ENCODE results near the gene MMAB. TPM values are rescaled to one million over a fixed set of nuclear protein-coding genes. Genes with fewer than 3 reads are reported as not detected.

MMAB gene
- total RNA-seq, 1 donor from 2014 or later = 24.7 TPM

GRCh38 chr12:109600995-109601394, 27.7 kb upstream of the MMAB start:
- no peak overlapping the region for H3K27ac ChIP-seq
- H3K4me1 Mint-ChIP-seq = peaks cover 47% of the 10 kb centered on the region
- H3K27me3 Mint-ChIP-seq (ENCODE audit: insufficient read depth, low read depth) = peaks cover 15% of the 10 kb centered on the region
- no peaks in the 10 kb centered on the region for H3K79me2 ChIP-seq (ENCODE audit: low read depth)
- no peak for DNase-seq (ENCODE audit: low spot score)
- no peaks in the 10 kb centered on the region for H3K36me3 ChIP-seq
- H3K36me3 Mint-ChIP-seq = no peaks in the 10 kb centered on the region
- no peaks in the 10 kb centered on the region for H3K9me3 Mint-ChIP-seq
- peaks cover 31% of the 10 kb centered on the region for H3F3A ChIP-seq (ENCODE audit: low read depth)
- TF ChIP-seq EZH2 (IDR thresholded peaks at IDR 0.05) (no peak), CTCF (IDR thresholded peaks at IDR 0.05) (no peak), EZH2phosphoT487 (IDR thresholded peaks at IDR 0.05) (no peak)
- no peak overlapping the region for H3K27ac Mint-ChIP-seq
- no peak overlapping the region for H3K4me2 ChIP-seq
- H3K4me3 Mint-ChIP-seq = no peak overlapping the region
- H2AFZ ChIP-seq (replicated peaks) = no peak overlapping the region
- peaks cover 44% of the 10 kb centered on the region for H3K4me1 ChIP-seq
- no peak overlapping the region for H3K9ac ChIP-seq
- no peaks in the 10 kb centered on the region for H3K27me3 ChIP-seq
- H4K20me1 ChIP-seq (ENCODE audit: low read depth) = no peaks in the 10 kb centered on the region
- H3K9me3 ChIP-seq (ENCODE audit: low read depth) = no peaks in the 10 kb centered on the region
- no peak overlapping the region for H3K4me3 ChIP-seq

DNA sequence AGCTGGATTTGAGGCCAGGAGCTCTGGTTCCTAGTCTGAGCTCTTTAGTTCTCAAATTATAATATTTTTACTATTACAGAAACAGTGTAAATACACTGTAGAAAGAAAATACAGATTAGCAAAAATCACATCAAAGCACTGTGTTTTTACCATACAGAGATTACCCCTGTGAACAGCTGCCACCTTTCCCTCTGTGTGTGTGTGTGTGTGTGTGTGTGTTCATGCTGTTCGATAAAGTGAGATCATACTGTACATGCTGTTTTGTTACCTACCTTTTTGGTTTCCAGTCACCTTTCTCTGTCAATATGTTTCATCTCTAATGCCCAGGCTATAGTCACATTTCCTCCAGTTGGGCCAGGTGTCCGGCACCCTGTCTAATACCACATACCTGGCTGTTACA, 27.2 kb upstream of the MMAB start:
- peaks cover 26% of the 10 kb centered on the region for H3F3A ChIP-seq (ENCODE audit: low read depth)
- no peaks in the 10 kb centered on the region for H3K27me3 ChIP-seq
- no peak overlapping the region for H3K9ac ChIP-seq
- no peak overlapping the region for H3K4me2 ChIP-seq
- H3K4me1 ChIP-seq = peaks cover 39% of the 10 kb centered on the region
- Mint-ChIP-seq H3K4me1 (peaks cover 43% of the 10 kb centered on the region), H3K9me3 (no peaks in the 10 kb centered on the region), H3K27ac (no peak overlapping the region), H3K36me3 (no peaks in the 10 kb centered on the region), H3K4me3 (no peak overlapping the region), H3K27me3 (ENCODE audit: insufficient read depth, low read depth) (peaks cover 15% of the 10 kb centered on the region)
- no peaks in the 10 kb centered on the region for H3K9me3 ChIP-seq (ENCODE audit: low read depth)
- no peaks in the 10 kb centered on the region for H3K79me2 ChIP-seq (ENCODE audit: low read depth)
- H3K27ac ChIP-seq = no peak overlapping the region
- H4K20me1 ChIP-seq (ENCODE audit: low read depth) = no peaks in the 10 kb centered on the region
- H2AFZ ChIP-seq (replicated peaks) = no peak overlapping the region
- no peak for TF ChIP-seq EZH2phosphoT487 (IDR thresholded peaks at IDR 0.05)
- TF ChIP-seq EZH2 (IDR thresholded peaks at IDR 0.05) = no peak
- no peak for TF ChIP-seq CTCF (IDR thresholded peaks at IDR 0.05)
- no peaks in the 10 kb centered on the region for H3K36me3 ChIP-seq
- DNase-seq (ENCODE audit: low spot score) = no peak
- H3K4me3 ChIP-seq = no peak overlapping the region

DNA sequence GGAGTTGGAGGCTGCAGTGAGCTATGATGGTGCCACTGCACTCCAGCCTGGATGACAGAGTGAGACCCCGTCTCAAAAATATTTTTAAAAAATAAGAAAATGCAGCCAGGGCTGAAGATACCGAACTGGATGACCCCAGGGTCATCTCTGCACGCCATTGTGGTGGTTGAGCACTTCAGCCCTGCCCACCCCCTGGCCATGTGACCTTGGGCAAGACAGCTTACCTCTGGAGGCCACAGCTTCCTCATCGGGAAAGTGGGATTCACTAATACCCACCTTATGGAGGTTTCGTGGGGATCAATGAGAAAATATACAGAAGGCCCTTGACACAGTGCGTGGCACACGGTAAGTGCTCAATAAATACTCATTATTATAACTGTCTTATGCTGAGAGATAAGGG, 25.8 kb upstream of the MMAB start:
- Mint-ChIP-seq H3K36me3 (peaks cover 3% of the 10 kb centered on the region), H3K4me1 (peaks cover 33% of the 10 kb centered on the region), H3K27ac (no peak overlapping the region), H3K4me3 (no peak overlapping the region), H3K27me3 (ENCODE audit: insufficient read depth, low read depth) (peaks cover 15% of the 10 kb centered on the region), H3K9me3 (no peaks in the 10 kb centered on the region)
- Histone ChIP-seq H4K20me1 (ENCODE audit: low read depth) (no peaks in the 10 kb centered on the region), H3K4me3 (no peak overlapping the region), H3K79me2 (ENCODE audit: low read depth) (no peaks in the 10 kb centered on the region), H3K36me3 (no peaks in the 10 kb centered on the region), H3K4me1 (peaks cover 27% of the 10 kb centered on the region), H3F3A (ENCODE audit: low read depth) (peaks cover 13% of the 10 kb centered on the region), H3K27me3 (no peaks in the 10 kb centered on the region), H3K27ac (no peak overlapping the region), H3K4me2 (no peak overlapping the region), H2AFZ (replicated peaks) (no peak overlapping the region), H3K9me3 (ENCODE audit: low read depth) (no peaks in the 10 kb centered on the region), H3K9ac (no peak overlapping the region)
- DNase-seq (ENCODE audit: low spot score) = no peak
- TF ChIP-seq CTCF (IDR thresholded peaks at IDR 0.05) = no peak
- TF ChIP-seq EZH2 (IDR thresholded peaks at IDR 0.05) = no peak
- no peak for TF ChIP-seq EZH2phosphoT487 (IDR thresholded peaks at IDR 0.05)
